ENCODE results near the gene ADAMTSL5. TPM values are rescaled to one million over a fixed set of nuclear protein-coding genes. Genes with fewer than 3 reads are reported as not detected.
"Not testable (repeated sequence)": the region's sequence is repeated elsewhere in the genome, so short reads cannot be mapped to it uniquely, and the experiment has no call there.

ADAMTSL5 gene
- total RNA-seq, 1 donor from 2014 or later = 0.58 TPM

DNA sequence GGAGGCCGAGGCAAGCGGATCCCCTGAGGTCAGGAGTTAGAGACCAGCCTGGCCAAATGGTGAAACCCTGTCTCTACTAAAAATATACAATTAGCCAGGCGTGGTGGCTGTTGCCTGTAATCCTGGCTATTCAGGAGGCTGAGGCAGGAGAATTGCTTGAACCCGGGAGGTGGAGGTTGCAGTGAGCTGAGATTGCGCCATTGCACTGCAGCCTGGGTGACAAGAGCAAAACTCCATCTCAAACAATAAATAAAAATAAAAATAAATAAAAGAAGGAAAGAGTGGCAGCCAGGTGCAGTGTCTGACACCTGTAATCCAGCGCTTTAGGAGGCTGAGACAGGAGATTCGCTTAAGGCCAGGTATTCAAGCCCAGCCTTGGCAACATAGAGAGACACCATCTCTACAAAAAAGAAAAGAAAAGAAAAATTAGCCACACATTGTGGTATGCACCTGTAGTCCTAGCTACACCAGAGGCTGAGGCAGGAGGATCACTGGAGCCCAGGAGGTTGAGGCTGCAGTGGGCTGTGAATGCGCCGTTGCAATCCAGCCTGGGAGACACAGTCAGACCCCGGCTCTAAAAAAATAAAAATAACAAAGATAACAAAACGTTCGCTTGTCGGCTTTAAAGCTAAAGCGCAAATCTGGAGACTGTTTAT lies 10.3 kb downstream of the ADAMTSL5 start:
- H3K36me3 ChIP-seq (ENCODE audit: control insufficient read depth, insufficient read depth, low read length) = no peaks in the 10 kb centered on the region
- H3K4me3 ChIP-seq (ENCODE audit: low read depth, low read length) = no peak overlapping the region
- H3K27me3 ChIP-seq (ENCODE audit: control insufficient read depth, insufficient read depth, low read length) = peaks cover 31% of the 10 kb centered on the region
- DNase-seq (ENCODE audit: low read depth) = no peak
- TF ChIP-seq, protein P1, sequence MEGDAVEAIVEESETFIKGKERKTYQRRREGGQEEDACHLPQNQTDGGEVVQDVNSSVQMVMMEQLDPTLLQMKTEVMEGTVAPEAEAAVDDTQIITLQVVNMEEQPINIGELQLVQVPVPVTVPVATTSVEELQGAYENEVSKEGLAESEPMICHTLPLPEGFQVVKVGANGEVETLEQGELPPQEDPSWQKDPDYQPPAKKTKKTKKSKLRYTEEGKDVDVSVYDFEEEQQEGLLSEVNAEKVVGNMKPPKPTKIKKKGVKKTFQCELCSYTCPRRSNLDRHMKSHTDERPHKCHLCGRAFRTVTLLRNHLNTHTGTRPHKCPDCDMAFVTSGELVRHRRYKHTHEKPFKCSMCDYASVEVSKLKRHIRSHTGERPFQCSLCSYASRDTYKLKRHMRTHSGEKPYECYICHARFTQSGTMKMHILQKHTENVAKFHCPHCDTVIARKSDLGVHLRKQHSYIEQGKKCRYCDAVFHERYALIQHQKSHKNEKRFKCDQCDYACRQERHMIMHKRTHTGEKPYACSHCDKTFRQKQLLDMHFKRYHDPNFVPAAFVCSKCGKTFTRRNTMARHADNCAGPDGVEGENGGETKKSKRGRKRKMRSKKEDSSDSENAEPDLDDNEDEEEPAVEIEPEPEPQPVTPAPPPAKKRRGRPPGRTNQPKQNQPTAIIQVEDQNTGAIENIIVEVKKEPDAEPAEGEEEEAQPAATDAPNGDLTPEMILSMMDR (IDR thresholded peaks at IDR 0.05; ENCODE audit: insufficient read depth, low read length, poor library complexity, severe bottlenecking) = no peak

DNA sequence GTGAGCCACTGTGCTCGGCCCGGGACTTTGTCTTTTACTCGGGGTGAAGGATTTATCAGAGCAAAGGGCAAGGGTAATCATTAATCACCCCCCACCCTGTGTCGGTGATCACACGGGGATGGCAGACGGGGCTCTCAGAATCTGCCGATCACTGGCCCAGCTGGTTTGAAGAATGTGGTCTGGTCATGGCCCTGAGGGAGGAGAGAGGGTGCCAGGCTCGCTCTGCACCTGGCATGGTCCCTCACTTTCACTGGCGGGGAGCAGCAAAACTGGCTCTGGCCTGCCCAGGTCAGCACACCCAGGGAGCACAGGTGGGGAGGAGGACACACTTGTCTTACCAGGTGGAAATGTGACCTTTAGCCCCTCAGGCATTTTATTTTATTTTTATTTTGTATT lies 11.6 kb downstream of the ADAMTSL5 start:
- H3K4me3 ChIP-seq (ENCODE audit: low read depth, low read length) = no peak overlapping the region
- TF ChIP-seq, protein P1 (IDR thresholded peaks at IDR 0.05; ENCODE audit: insufficient read depth, low read length, poor library complexity, severe bottlenecking) = no peak
- DNase-seq (ENCODE audit: low read depth) = no peak
- no peaks in the 10 kb centered on the region for H3K36me3 ChIP-seq (ENCODE audit: control insufficient read depth, insufficient read depth, low read length)
- peaks cover 38% of the 10 kb centered on the region for H3K27me3 ChIP-seq (ENCODE audit: control insufficient read depth, insufficient read depth, low read length)

DNA sequence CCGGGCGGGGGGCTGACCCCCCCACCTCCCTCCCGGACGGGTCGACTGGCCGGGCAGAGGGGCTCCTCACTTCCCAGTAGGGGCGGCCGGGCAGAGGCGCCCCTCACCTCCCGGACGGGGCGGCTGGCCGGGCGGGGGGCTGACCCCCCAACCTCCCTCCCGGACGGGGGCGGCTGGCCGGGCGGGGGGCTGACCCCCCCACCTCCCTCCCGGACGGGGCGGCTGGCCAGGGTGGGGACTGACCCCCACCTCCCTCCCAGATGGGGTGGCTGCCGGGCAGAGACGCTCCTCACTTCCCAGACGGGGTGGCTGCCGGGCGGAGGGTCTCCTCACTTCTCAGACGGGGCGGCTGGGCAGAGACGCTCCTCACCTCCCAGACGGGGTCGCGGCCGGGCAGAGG lies 13.6 kb downstream of the ADAMTSL5 start:
- DNase-seq (ENCODE audit: low read depth); H3K4me3 ChIP-seq (ENCODE audit: low read depth, low read length); H3K36me3 ChIP-seq (ENCODE audit: control insufficient read depth, insufficient read depth, low read length): not testable (repeated sequence)
- H3K27me3 ChIP-seq (ENCODE audit: control insufficient read depth, insufficient read depth, low read length) = peaks cover 33% of the 10 kb centered on the region

DNA sequence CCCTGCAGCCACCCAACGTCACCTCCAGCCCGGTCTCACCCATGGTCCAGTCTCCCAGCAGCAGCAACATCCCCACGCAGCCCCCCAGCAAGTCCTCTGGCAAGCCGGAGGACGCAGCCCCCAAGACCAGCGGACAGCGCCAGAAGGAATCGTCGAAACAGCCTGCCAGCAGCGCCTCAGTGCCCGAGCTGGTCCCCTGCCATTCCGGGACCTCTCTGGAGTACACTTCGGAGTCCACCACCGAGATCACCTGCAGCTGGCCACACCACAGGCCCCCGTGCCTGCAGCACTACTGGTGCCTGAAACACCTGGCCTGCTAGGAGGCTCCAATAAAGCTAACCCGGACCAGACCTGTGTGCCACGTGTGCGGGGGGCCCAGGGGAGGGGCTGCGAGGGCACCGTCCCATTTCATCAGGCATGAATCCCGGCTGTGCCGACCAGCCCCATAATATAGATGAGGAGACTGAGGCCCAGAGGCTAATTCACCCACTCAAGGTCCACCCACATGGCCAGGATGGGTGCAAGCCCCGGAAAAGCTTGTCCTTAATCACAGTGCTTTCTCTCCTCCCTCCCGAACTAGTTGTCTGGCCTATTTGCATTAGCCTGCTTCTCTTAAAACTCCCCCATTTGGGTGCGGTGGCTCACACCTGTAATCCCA lies 15.1 kb downstream of the ADAMTSL5 start:
- no peaks in the 10 kb centered on the region for H3K36me3 ChIP-seq (ENCODE audit: control insufficient read depth, insufficient read depth, low read length)
- TF ChIP-seq, protein P1 (IDR thresholded peaks at IDR 0.05; ENCODE audit: insufficient read depth, low read length, poor library complexity, severe bottlenecking) = no peak
- DNase-seq (ENCODE audit: low read depth) = no peak
- peaks cover 20% of the 10 kb centered on the region for H3K27me3 ChIP-seq (ENCODE audit: control insufficient read depth, insufficient read depth, low read length)
- H3K4me3 ChIP-seq (ENCODE audit: low read depth, low read length) = no peak overlapping the region

DNA sequence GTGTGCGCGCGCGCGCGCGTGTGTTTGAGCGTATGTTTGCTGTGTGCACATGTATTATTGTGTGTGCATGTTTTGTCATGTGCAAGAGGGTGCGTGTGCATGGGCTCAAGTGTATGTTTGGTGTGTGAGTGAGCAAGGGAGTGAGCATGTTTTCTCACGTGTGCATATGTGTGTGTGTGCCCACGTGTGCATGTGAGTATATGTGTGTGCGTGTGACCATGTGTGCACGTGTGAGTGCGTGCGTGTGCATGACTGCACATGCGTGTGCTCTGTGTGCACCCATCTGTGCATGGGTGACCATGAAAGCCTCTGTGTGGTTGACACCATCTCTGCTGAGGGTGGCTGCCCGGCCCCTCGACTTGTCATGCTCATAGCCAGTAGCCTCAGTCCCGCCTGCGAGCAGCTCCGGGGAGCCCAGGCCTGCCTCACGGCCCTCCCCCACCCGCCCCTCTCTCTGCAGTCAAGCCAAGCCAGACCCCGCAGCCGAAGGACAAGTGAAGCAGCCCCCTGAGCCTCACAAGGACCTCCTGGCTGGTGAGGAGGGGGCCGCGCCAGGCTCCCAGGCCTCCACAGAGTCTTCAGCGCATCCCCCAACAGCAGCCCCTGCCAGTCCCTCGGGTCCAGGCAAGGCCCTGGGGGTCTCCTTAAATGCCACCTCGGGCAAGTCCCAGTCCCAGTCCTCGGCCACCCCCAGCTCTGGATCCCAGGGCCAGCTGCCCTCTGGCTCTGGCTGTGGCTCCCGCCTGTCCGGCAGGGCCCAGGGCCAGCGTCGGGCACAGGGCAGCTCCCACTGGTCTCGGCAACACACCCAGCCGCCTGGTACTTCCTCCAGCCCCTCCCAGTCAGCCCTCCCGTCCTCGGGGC lies 15.9 kb downstream of the ADAMTSL5 start:
- peaks cover 21% of the 10 kb centered on the region for H3K27me3 ChIP-seq (ENCODE audit: control insufficient read depth, insufficient read depth, low read length)
- no peak for DNase-seq (ENCODE audit: low read depth)
- no peaks in the 10 kb centered on the region for H3K36me3 ChIP-seq (ENCODE audit: control insufficient read depth, insufficient read depth, low read length)
- TF ChIP-seq, protein P1 (IDR thresholded peaks at IDR 0.05; ENCODE audit: insufficient read depth, low read length, poor library complexity, severe bottlenecking) = no peak
- H3K4me3 ChIP-seq (ENCODE audit: low read depth, low read length) = no peak overlapping the region

Measured in kidney epithelial cell (primary cell).